IMR-90 (cell line): ENCODE data around the gene FYB2.

Source experiments
- CEBPB ChIP-seq: IDR thresholded peaks from 2 replicates; pipeline ENCODE4 v1.6.1; 2012; ENCODE audit warnings: low read depth, low read length, improper control_type of control experiment
- MXI1 ChIP-seq: IDR thresholded peaks from 2 replicates; pipeline ENCODE4 v1.6.1; 2012; ENCODE audit warnings: low read depth, mild to moderate bottlenecking, low read length, moderate library complexity, borderline replicate concordance
- POLR2A ChIP-seq: IDR thresholded peaks from 2 replicates; pipeline ENCODE4 v1.6.1; 2012; ENCODE audit warnings: mild to moderate bottlenecking, low read depth, low read length
- RCOR1 ChIP-seq: IDR thresholded peaks from 2 replicates; pipeline ENCODE4 v1.6.1; 2012; ENCODE audit warnings: mild to moderate bottlenecking, low read length, improper control_type of control experiment; ENCODE audit not compliant: insufficient replicate concordance
- SMC3 ChIP-seq: fragments of 150-350 bp; IDR thresholded peaks from 2 replicates; pipeline ENCODE4 v1.6.1; 2016; ENCODE audit warnings: low read depth, mild to moderate bottlenecking, antibody characterized with exemption, low read length, moderate library complexity
- TF ChIP-seq, protein P1 (sequence below): conservative IDR thresholded peaks from 2 replicates; pipeline ENCODE4 v1.5.1; 2012; ENCODE audit warnings: mild to moderate bottlenecking, low read depth, low read length, improper control_type of control experiment
- TF ChIP-seq, protein P2 (sequence below): fragments of 150-350 bp; IDR thresholded peaks from 2 replicates; pipeline ENCODE4 v1.6.1; 2016; ENCODE audit warnings: low read depth, mild to moderate bottlenecking, low read length, moderate library complexity, borderline replicate concordance
- TF ChIP-seq, protein P3 (sequence below): fragments of 150-350 bp; IDR thresholded peaks from 2 replicates; pipeline ENCODE4 v1.6.1; 2017; ENCODE audit warnings: mild to moderate bottlenecking, antibody characterized with exemption, low read length, low read depth

DNA sequence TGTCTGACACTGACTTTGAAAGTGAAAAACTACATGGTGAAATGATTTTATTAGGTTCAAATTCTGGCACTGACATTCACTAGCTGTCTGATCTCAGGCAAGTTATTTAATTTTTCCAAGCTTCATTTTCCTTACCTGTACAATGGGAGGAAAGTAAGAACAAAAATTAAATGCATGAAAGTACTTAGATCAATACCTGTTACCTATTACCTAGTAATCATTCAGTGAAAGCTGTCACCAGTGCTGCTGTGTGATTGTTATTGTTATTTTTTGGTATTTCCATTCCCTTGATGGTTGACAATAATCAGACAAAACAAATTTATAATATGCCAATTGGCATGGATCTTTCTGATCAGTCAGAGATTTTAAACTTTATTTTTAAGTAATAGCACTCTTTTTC, 37.0 kb upstream of the FYB2 start:
- TF ChIP-seq, protein P1, sequence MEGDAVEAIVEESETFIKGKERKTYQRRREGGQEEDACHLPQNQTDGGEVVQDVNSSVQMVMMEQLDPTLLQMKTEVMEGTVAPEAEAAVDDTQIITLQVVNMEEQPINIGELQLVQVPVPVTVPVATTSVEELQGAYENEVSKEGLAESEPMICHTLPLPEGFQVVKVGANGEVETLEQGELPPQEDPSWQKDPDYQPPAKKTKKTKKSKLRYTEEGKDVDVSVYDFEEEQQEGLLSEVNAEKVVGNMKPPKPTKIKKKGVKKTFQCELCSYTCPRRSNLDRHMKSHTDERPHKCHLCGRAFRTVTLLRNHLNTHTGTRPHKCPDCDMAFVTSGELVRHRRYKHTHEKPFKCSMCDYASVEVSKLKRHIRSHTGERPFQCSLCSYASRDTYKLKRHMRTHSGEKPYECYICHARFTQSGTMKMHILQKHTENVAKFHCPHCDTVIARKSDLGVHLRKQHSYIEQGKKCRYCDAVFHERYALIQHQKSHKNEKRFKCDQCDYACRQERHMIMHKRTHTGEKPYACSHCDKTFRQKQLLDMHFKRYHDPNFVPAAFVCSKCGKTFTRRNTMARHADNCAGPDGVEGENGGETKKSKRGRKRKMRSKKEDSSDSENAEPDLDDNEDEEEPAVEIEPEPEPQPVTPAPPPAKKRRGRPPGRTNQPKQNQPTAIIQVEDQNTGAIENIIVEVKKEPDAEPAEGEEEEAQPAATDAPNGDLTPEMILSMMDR: no peak
- no peak for TF ChIP-seq MXI1
- TF ChIP-seq, protein P2, sequence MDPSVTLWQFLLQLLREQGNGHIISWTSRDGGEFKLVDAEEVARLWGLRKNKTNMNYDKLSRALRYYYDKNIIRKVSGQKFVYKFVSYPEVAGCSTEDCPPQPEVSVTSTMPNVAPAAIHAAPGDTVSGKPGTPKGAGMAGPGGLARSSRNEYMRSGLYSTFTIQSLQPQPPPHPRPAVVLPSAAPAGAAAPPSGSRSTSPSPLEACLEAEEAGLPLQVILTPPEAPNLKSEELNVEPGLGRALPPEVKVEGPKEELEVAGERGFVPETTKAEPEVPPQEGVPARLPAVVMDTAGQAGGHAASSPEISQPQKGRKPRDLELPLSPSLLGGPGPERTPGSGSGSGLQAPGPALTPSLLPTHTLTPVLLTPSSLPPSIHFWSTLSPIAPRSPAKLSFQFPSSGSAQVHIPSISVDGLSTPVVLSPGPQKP: no peak
- TF ChIP-seq RCOR1: no peak
- no peak for TF ChIP-seq CEBPB
- no peak for TF ChIP-seq POLR2A
- TF ChIP-seq, protein P3, sequence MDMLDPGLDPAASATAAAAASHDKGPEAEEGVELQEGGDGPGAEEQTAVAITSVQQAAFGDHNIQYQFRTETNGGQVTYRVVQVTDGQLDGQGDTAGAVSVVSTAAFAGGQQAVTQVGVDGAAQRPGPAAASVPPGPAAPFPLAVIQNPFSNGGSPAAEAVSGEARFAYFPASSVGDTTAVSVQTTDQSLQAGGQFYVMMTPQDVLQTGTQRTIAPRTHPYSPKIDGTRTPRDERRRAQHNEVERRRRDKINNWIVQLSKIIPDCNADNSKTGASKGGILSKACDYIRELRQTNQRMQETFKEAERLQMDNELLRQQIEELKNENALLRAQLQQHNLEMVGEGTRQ: no peak
- TF ChIP-seq SMC3: no peak
